Caco-2 (cell line): ENCODE data around the gene ZNF19. TPM values are rescaled to one million over a fixed set of nuclear protein-coding genes. Genes with fewer than 3 reads are reported as not detected.

Source experiments
- BruUV-seq: library from RNA; stranded (reverse); fragments of 400-500 nt; replicated peaks from 2 replicates; lab custom pipeline; 2021; lab: Mats Ljungman, UMichigan
- CTCF ChIA-PET: fragments of 300-600 bp; sonication (Branson Sonifier 250); formaldehyde crosslinking; loops from one replicate; lab custom pipeline; 2022; ENCODE audit warnings: antibody characterized with exemption; lab: Charles Lee
- POLR2A ChIA-PET: fragments of 300-600 bp; sonication (Branson Sonifier 250); formaldehyde crosslinking; loops from one replicate; lab custom pipeline; 2022; ENCODE audit warnings: antibody characterized with exemption; lab: Charles Lee
- DNase-seq, 2 experiments: peaks; one replicate each; pipeline versions ENCODE4 v3.0.0 to v3.0.0-alpha.2; 2020 to 2022
- H3K27me3 ChIP-seq: replicated peaks from 2 replicates; pipeline ENCODE4 v1.6.0; 2011; ENCODE audit warnings: low read length; ENCODE audit not compliant: control insufficient read depth, insufficient read depth
- H3K36me3 ChIP-seq: 2 replicates; pipeline ENCODE4 v1.5.1; 2011; ENCODE audit warnings: low read length; ENCODE audit not compliant: control insufficient read depth, insufficient read depth
- H3K4me1 ChIP-seq: fragments of 250-450 bp; sonication (Bioruptor Pico); 2 replicates; pipeline ENCODE4 v1.5.1; 2020; ENCODE audit warnings: mild to moderate bottlenecking
- H3K4me3 ChIP-seq: 2 replicates; pipeline ENCODE4 v1.5.1; 2011; ENCODE audit warnings: low read depth, mild to moderate bottlenecking, control low read depth, low read length
- H3K9me3 ChIP-seq: fragments of 250-450 bp; sonication (Bioruptor Pico); 2 replicates; pipeline ENCODE4 v1.5.1; 2020; ENCODE audit warnings: mild to moderate bottlenecking, moderate library complexity
- H3K27ac Mint-ChIP-seq: one replicate; pipeline ENCODE4 v1.8.0; 2022; ENCODE audit warnings: mixed read lengths; ENCODE audit not compliant: unreplicated experiment
- H3K27me3 Mint-ChIP-seq: one replicate; pipeline ENCODE4 v1.8.0; 2022; ENCODE audit warnings: mixed read lengths; ENCODE audit not compliant: insufficient read depth, unreplicated experiment
- H3K36me3 Mint-ChIP-seq: one replicate; pipeline ENCODE4 v1.8.0; 2022; ENCODE audit warnings: mild to moderate bottlenecking, mixed read lengths; ENCODE audit not compliant: insufficient read depth, unreplicated experiment
- H3K4me1 Mint-ChIP-seq: one replicate; pipeline ENCODE4 v1.8.0; 2022; ENCODE audit warnings: low read depth, mixed read lengths; ENCODE audit not compliant: unreplicated experiment
- H3K4me3 Mint-ChIP-seq: one replicate; pipeline ENCODE4 v1.8.0; 2022; ENCODE audit warnings: mild to moderate bottlenecking, moderate library complexity, mixed read lengths; ENCODE audit not compliant: unreplicated experiment
- H3K9me3 Mint-ChIP-seq: one replicate; pipeline ENCODE4 v1.8.0; 2022; ENCODE audit warnings: mixed read lengths; ENCODE audit not compliant: unreplicated experiment
- CTCF ChIP-seq, 2 experiments: fragments of 200-600 bp in 1 of 2; IDR thresholded peaks; 1 replicate in 1 of 2; 2 replicates in 1 of 2; pipeline versions ENCODE4 v1.5.1 to v1.8.0; 2011 to 2022; ENCODE audit warnings: antibody characterized with exemption in 1 of 2, control low read depth in 1 of 2, inconsistent platforms in 1 of 2, low read depth in 1 of 2, low read length in 1 of 2, mild to moderate bottlenecking in 1 of 2, moderate library complexity in 1 of 2; ENCODE audit not compliant: insufficient read depth in 1 of 2, severe bottlenecking in 1 of 2, unreplicated experiment in 1 of 2
- intact Hi-C: fragments of 100-400 bp; cut with micrococcal nuclease; formaldehyde crosslinking; loops from one replicate; pipeline ENCODE4 v1.10.0; 2022; ENCODE audit not compliant: unreplicated experiment
- total RNA-seq: library from RNA; stranded (reverse); gene quantifications from 2 replicates; pipeline ENCODE4 v1.2.3, GENCODE V29; 2022

ZNF19 gene
- total RNA-seq, 1 experiment from 2014 or later, result 5.1 TPM

GRCh38 chr16:71461686-71462648 lies 27.2 kb downstream of the ZNF19 start, which contains the start of gene ZNF23:
TSS of gene ZNF23 (minus strand) at chr16:71462247. CDS start at chr16:71456796, 5,451 bp downstream.
- ChIA-PET POLR2A (interaction anchor here (1.3 kb wide), 1 partner anchor 22 kb away, joined by 7 read pairs; no protein-coding TSS in a partner anchor), CTCF (interaction anchor here (0.6 to 1.3 kb wide), 3 partner anchors 17 to 164 kb away, joined by 3 to 4 read pairs (median 4); partner anchors contain the start of gene MARVELD3)
- H3K36me3 ChIP-seq, result no peaks in the 10 kb centered on the region
- TF ChIP-seq CTCF (IDR thresholded peaks at IDR 0.05; ENCODE audit: insufficient read depth in 1 of 2, low read depth in 1 of 2, low read length in 1 of 2, severe bottlenecking in 1 of 2, unreplicated experiment in 1 of 2), result no peak
- H3K4me3 ChIP-seq, result peak within 1 kb of the TSS; percentile 97
- no peaks in the 10 kb centered on the region for H3K27me3 ChIP-seq
- Mint-ChIP-seq H3K27me3 (no peaks in the 10 kb centered on the region), H3K4me1 (no peaks in the 10 kb centered on the region), H3K27ac (peak within 1 kb of the TSS; percentile 86), H3K4me3 (peak within 1 kb of the TSS; percentile 78), H3K36me3 (peaks cover 9% of the 10 kb centered on the region), H3K9me3 (no peaks in the 10 kb centered on the region)
- BruUV-seq, result TSS peak; percentile 66
- DNase-seq, result peak; percentile 80 to 89
- H3K4me1 ChIP-seq, result peaks cover 7% of the 10 kb centered on the region; the same call in 1 of the 2 replicates
- intact Hi-C loops, result loop anchor here (1.0 kb wide), 1 partner anchor 22 kb away; no protein-coding TSS in a partner anchor
- no peaks in the 10 kb centered on the region for H3K9me3 ChIP-seq

GRCh38 chr16:71460941-71461340 lies 28.2 kb downstream of the ZNF19 start:
- Mint-ChIP-seq H3K27me3 (no peaks in the 10 kb centered on the region), H3K4me1 (no peaks in the 10 kb centered on the region), H3K4me3 (peak overlapping the region; percentile 78), H3K27ac (no peak overlapping the region), H3K36me3 (peaks cover 9% of the 10 kb centered on the region), H3K9me3 (no peaks in the 10 kb centered on the region)
- no peaks in the 10 kb centered on the region for H3K27me3 ChIP-seq
- 0 out of 2 replicates have a peak, but pooled peaks cover 1% of the 10 kb centered on the region for H3K36me3 ChIP-seq
- BruUV-seq, result no TSS peak
- CTCF ChIA-PET, result no interaction called here
- H3K4me1 ChIP-seq, result peaks cover 7% of the 10 kb centered on the region; the same call in 1 of the 2 replicates
- H3K9me3 ChIP-seq, result no peaks in the 10 kb centered on the region
- no peak for DNase-seq
- POLR2A ChIA-PET, result no interaction called here
- H3K4me3 ChIP-seq, result peak overlapping the region; percentile 97
- no peak for TF ChIP-seq CTCF (IDR thresholded peaks at IDR 0.05; ENCODE audit: insufficient read depth in 1 of 2, low read depth in 1 of 2, low read length in 1 of 2, severe bottlenecking in 1 of 2, unreplicated experiment in 1 of 2)
- intact Hi-C loops, result no loop called here

GRCh38 chr16:71460236-71460635 lies 28.9 kb downstream of the ZNF19 start:
- peaks cover 11% of the 10 kb centered on the region for H3K36me3 Mint-ChIP-seq
- no peaks in the 10 kb centered on the region for H3K4me1 Mint-ChIP-seq
- TF ChIP-seq CTCF (IDR thresholded peaks at IDR 0.05; ENCODE audit: insufficient read depth in 1 of 2, low read depth in 1 of 2, low read length in 1 of 2, severe bottlenecking in 1 of 2, unreplicated experiment in 1 of 2), result no peak
- Histone ChIP-seq H3K36me3 (0 out of 2 replicates have a peak, but pooled peaks cover 1% of the 10 kb centered on the region), H3K9me3 (no peaks in the 10 kb centered on the region), H3K27me3 (no peaks in the 10 kb centered on the region), H3K4me1 (peaks cover 7% of the 10 kb centered on the region; the same call in 1 of the 2 replicates), H3K4me3 (no peak overlapping the region)
- no peak overlapping the region for H3K27ac Mint-ChIP-seq
- no TSS peak for BruUV-seq
- CTCF ChIA-PET, result no interaction called here
- POLR2A ChIA-PET, result no interaction called here
- no peaks in the 10 kb centered on the region for H3K9me3 Mint-ChIP-seq
- no peak overlapping the region for H3K4me3 Mint-ChIP-seq
- intact Hi-C loops, result no loop called here
- no peak for DNase-seq
- no peaks in the 10 kb centered on the region for H3K27me3 Mint-ChIP-seq
